HL-60 (cell line): ENCODE results near the gene SERINC1.

Experiments
- DNase-seq, 2 experiments: peaks; one replicate each; pipeline ENCODE4 v3.0.0-alpha.2; 2010 to 2020; ENCODE audit warnings: low read depth in 1 of 2, low spot score in 1 of 2
- H3K27ac ChIP-seq: fragments of 250-450 bp; sonication (Bioruptor Pico); replicated peaks from 2 replicates; pipeline ENCODE4 v1.5.1; 2020; ENCODE audit warnings: mild to moderate bottlenecking, moderate library complexity
- H3K27me3 ChIP-seq: fragments of 250-450 bp; sonication (Bioruptor Pico); 2 replicates; pipeline ENCODE4 v1.5.1; 2021; ENCODE audit warnings: mild to moderate bottlenecking, moderate library complexity; ENCODE audit not compliant: insufficient read depth, poor library complexity, severe bottlenecking
- H3K4me3 ChIP-seq: replicated peaks from 2 replicates; pipeline ENCODE4 v1.5.1; 2011; ENCODE audit warnings: mild to moderate bottlenecking, control low read depth, low read length; ENCODE audit not compliant: insufficient read depth
- CTCF ChIP-seq: IDR thresholded peaks from one replicate; pipeline ENCODE4 v1.5.1; 2011; ENCODE audit warnings: low read length, control low read depth, inconsistent platforms; ENCODE audit not compliant: insufficient read depth
- GABPA ChIP-seq: IDR thresholded peaks from 2 replicates; pipeline ENCODE4 v1.6.1; 2012; ENCODE audit warnings: low read depth
- POLR2AphosphoS5 ChIP-seq: IDR thresholded peaks from 2 replicates; pipeline ENCODE4 v1.6.1; 2012; ENCODE audit warnings: low read depth
- REST ChIP-seq: IDR thresholded peaks from 2 replicates; pipeline ENCODE4 v1.6.1; 2012; ENCODE audit warnings: low read depth; ENCODE audit not compliant: insufficient replicate concordance
- SPI1 ChIP-seq: IDR thresholded peaks from 2 replicates; pipeline ENCODE4 v1.6.1; 2012; ENCODE audit warnings: low read depth, mild to moderate bottlenecking, borderline replicate concordance

Gene SERINC1

GRCh38 chr6:122490607-122491006, 19.0 kb upstream of the SERINC1 start:
- Histone ChIP-seq H3K27ac (no peak overlapping the region), H3K4me3 (no peak overlapping the region), H3K27me3 (no peaks in the 10 kb centered on the region)
- TF ChIP-seq POLR2AphosphoS5 (no peak), SPI1 (no peak), GABPA (no peak), REST (no peak), CTCF (no peak)
- DNase-seq, result no peak

- TF ChIP-seq SPI1, result peak; percentile 95
- no peak for TF ChIP-seq REST
- no peak for TF ChIP-seq POLR2AphosphoS5
- no peak for TF ChIP-seq CTCF
- no peak for TF ChIP-seq GABPA
- Histone ChIP-seq H3K4me3 (no peak overlapping the region), H3K27me3 (no peaks in the 10 kb centered on the region), H3K27ac (no peak overlapping the region)
- peak in 1 of 2 experiments; percentile 16 for DNase-seq
Observed at GRCh38 chr6:122484760-122485159, 13.2 kb upstream of the SERINC1 start.

GRCh38 chr6:122482750-122483080, 11.1 kb upstream of the SERINC1 start:
- TF ChIP-seq REST, result no peak
- no peak for TF ChIP-seq SPI1
- TF ChIP-seq POLR2AphosphoS5, result no peak
- TF ChIP-seq GABPA, result no peak
- TF ChIP-seq CTCF, result no peak
- DNase-seq, result no peak
- no peak overlapping the region for H3K27ac ChIP-seq
- no peaks in the 10 kb centered on the region for H3K27me3 ChIP-seq
- no peak overlapping the region for H3K4me3 ChIP-seq
